ENCODE measurements around the gene JMJD7.

DNA sequence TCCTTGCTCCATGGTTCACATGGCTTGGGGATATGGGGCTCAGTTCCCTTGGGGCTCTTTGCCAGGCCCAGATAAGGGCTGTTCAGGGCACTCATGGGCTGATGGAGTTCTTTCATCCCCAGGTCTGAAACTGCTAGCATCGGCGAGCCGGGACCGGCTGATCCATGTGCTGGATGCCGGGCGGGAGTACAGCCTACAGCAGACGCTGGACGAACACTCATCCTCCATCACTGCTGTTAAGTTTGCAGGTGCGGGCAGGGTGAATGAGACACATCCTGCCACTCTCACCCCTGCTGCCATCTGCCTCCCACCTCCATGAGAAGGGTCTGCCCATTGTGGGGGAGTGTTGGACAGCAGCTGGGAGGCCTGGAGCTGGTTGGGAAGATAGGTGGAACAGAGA lies 11.1 kb upstream of the JMJD7 start:
- TF ChIP-seq POLR2A (IDR thresholded peaks at IDR 0.05): no peak
- TF ChIP-seq, protein P1, sequence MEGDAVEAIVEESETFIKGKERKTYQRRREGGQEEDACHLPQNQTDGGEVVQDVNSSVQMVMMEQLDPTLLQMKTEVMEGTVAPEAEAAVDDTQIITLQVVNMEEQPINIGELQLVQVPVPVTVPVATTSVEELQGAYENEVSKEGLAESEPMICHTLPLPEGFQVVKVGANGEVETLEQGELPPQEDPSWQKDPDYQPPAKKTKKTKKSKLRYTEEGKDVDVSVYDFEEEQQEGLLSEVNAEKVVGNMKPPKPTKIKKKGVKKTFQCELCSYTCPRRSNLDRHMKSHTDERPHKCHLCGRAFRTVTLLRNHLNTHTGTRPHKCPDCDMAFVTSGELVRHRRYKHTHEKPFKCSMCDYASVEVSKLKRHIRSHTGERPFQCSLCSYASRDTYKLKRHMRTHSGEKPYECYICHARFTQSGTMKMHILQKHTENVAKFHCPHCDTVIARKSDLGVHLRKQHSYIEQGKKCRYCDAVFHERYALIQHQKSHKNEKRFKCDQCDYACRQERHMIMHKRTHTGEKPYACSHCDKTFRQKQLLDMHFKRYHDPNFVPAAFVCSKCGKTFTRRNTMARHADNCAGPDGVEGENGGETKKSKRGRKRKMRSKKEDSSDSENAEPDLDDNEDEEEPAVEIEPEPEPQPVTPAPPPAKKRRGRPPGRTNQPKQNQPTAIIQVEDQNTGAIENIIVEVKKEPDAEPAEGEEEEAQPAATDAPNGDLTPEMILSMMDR (IDR thresholded peaks at IDR 0.05): no peak
